Measurements from ENCODE around the gene ANKS1A.
"Not testable (repeated sequence)": the region's sequence is repeated elsewhere in the genome, so short reads cannot be mapped to it uniquely, and the experiment has no call there.

The ANKS1A gene

GRCh38 chr6:34964564-34964963, 75.5 kb downstream of the ANKS1A start:
- DNase-seq, result no peak

GRCh38 chr6:34967461-34967860, 78.4 kb downstream of the ANKS1A start:
- no peak for DNase-seq

- no peak for DNase-seq
Measured at GRCh38 chr6:34969662-34970265, 80.7 kb downstream of the ANKS1A start.

GRCh38 chr6:34970488-34970887, 81.4 kb downstream of the ANKS1A start:
- DNase-seq, result no peak

DNA sequence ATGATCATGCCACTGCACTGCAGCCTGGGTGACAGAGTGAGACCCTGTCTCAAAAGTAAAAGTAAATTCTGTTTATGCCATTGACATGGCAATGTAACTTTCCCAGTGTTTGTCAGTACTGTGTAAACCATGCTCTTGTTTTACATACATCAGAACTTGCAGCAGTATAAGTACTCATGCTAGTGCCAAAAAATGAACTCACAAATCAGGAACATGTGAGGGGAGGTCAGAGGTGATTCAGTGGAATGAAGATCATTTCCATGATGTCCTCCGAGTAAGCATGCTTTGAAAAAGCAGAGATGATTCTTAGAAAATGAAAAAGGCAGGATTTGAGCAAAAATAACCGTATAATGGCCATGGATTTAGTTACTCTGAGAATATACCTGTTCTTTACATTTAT, 81.9 kb downstream of the ANKS1A start:
- no peak for DNase-seq

- DNase-seq, result no peak
Measured at GRCh38 chr6:34973547-34974248, 84.6 kb downstream of the ANKS1A start.

GRCh38 chr6:34974249-34974642, 85.2 kb downstream of the ANKS1A start:
- DNase-seq, result no peak

GRCh38 chr6:34976239-34976638, 87.2 kb downstream of the ANKS1A start:
- DNase-seq, result no peak

- DNase-seq, result no peak
Measured at GRCh38 chr6:34979218-34979617, 90.2 kb downstream of the ANKS1A start.

- no peak for DNase-seq
Measured at GRCh38 chr6:34979994-34980393, 90.9 kb downstream of the ANKS1A start.

GRCh38 chr6:34981366-34981765, 92.3 kb downstream of the ANKS1A start:
- no peak for DNase-seq

- DNase-seq, result no peak
Measured at GRCh38 chr6:34981951-34982350, 92.9 kb downstream of the ANKS1A start.

DNA sequence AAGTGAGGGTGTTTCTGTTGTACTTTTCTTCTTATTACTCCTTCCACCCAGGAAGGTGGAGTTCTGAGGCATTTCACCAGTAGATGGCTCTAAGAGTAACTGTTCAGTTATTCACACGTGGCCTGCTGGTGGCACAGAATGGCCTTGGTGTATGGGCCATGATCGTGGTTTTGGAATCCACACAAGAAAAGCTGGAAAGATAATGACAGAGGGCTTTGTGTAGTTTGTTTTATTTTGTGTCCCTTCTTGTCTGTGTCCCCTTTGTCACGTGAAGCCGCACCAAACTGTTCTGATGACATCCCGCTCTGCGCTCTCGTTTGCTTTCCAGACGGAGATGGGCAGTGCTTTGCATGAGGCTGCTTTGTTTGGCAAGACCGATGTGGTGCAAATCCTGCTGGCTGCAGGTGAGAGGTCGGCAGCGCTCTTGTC, 93.4 kb downstream of the ANKS1A start:
- no peak for DNase-seq

GRCh38 chr6:34984416-34984815, 95.4 kb downstream of the ANKS1A start:
- no peak for DNase-seq

DNA sequence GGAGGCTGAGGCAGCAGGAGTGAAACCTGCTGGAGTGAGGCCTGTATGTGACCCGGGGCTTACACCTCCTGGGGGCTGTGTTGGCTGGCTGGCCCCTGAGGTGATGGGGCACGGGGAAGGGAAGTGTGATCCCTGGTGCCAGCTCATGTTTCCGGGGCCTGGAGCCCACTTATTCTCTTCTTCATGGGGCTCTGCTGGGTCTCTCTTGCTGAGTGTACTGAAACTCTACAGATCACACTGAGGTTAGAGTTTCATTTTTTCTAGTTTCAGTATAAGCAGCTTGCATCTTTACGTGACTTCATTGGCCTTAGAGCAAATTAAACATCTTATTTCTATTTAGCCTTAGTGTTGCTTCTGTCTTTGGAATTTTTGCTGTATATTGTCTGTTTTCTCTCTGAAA, 96.2 kb downstream of the ANKS1A start:
- no peak for DNase-seq

GRCh38 chr6:34986845-34987246, 97.8 kb downstream of the ANKS1A start:
- peak; percentile 73 for DNase-seq

GRCh38 chr6:34987506-34987905, 98.5 kb downstream of the ANKS1A start:
- DNase-seq, result no peak

DNA sequence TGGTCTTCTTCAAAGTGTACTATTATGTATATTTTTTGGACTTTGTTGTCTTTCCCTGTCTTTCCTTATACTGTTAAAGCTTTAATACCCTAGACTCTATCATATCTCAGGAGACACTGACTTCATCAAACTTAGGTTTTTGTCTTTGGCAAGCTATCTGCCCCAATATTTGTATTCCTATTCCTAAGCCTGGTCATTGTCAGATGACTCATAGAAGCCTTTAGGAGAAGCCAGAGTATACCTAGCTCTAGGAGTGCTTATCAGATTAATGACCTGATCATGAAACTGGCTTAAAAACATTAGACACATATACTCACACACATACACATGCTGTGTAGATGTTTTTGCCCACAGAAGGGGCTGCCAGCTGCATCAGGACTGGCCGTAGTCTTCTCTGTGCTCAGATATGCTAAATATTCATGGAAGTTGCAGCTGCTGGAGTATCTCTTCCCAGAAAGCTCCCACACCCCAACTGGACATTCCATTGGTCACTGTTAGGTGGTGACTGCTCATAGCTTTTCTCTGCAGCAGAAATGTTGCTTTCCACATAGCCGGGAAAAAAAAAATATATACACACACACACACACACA, 102.0 kb downstream of the ANKS1A start:
- no peak for DNase-seq

GRCh38 chr6:34992376-34992775, 103.3 kb downstream of the ANKS1A start:
- DNase-seq, result no peak

- no peak for DNase-seq
Measured at GRCh38 chr6:34993213-34993612, 104.2 kb downstream of the ANKS1A start.

GRCh38 chr6:34994693-34995092, 105.6 kb downstream of the ANKS1A start:
- no peak for DNase-seq

GRCh38 chr6:34998417-34998816, 109.4 kb downstream of the ANKS1A start:
- DNase-seq, result not testable (repeated sequence)

- DNase-seq, result not testable (repeated sequence)
Measured at GRCh38 chr6:34999153-34999552, 110.1 kb downstream of the ANKS1A start.

- not testable (repeated sequence) for DNase-seq
Measured at GRCh38 chr6:34999962-35000361, 110.9 kb downstream of the ANKS1A start.

All from inflammatory macrophage treated with lipopolysaccharide for 4 hours (primary cell).